HG03196 (cell line): Measurements from ENCODE around the gene GLMP.
A peak's percentile ranks its signal among the peaks of the same experiment; 100 is the strongest.
"Not testable (repeated sequence)": the region's sequence is repeated elsewhere in the genome, so short reads cannot be mapped to it uniquely, and the experiment has no call there.

Source experiments
- ATAC-seq: cut with Tn5 transposase; IDR thresholded peaks from one replicate; pipeline ENCODE4 v1.9.1; 2021; ENCODE audit not compliant: unreplicated experiment

Gene GLMP, protein sequence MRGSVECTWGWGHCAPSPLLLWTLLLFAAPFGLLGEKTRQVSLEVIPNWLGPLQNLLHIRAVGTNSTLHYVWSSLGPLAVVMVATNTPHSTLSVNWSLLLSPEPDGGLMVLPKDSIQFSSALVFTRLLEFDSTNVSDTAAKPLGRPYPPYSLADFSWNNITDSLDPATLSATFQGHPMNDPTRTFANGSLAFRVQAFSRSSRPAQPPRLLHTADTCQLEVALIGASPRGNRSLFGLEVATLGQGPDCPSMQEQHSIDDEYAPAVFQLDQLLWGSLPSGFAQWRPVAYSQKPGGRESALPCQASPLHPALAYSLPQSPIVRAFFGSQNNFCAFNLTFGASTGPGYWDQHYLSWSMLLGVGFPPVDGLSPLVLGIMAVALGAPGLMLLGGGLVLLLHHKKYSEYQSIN

DNA sequence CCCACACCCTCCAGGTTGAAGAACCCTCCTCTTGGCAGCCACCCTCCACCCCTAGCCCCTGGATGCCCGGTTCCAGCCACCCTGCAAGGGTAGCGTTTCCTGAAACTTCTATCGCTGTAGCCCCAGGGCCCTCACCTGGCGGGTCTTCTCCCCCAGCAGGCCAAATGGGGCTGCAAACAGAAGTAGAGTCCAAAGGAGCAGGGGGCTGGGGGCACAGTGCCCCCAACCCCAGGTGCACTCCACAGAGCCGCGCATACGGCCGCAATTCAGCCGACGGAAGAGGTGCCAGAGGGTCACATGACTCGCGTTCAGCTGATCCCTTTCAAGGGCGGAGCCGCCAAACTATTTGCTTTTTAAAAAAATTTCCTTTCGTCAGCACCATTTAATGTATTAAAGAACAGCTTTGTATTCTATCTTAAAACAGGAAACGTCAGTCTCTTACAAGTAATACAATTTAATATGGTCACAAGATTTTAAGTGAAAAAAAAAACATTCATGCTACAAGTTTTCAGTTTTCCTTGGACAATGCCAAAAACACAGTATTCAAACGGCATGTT is at the start of gene GLMP:
Gene GLMP, minus strand, starts transcription at position 289 of the 557 bp plus-strand sequence. Its CDS starts 34 bp downstream, at position 255.
- ATAC-seq: no peak

DNA sequence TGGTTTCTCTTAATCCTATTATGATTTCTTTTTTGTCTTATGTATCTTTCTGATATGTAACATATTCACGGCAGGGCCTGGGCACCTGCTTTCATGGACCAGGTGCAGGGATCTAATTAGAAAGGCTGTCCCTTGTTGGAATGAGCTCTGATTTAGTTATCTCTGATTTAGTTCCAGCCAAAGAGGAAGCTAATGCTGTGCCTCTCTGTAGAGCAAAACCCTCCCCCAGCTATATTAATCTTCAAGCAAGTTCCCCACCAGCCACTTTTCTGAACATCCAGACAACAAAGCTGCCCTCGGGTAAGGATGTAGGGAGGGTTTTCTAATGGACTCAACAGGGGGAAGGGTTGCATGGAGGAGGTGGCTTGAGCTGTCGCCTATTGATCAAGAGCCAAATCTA is 48.9 kb upstream of the GLMP start:
- no peak for ATAC-seq

DNA sequence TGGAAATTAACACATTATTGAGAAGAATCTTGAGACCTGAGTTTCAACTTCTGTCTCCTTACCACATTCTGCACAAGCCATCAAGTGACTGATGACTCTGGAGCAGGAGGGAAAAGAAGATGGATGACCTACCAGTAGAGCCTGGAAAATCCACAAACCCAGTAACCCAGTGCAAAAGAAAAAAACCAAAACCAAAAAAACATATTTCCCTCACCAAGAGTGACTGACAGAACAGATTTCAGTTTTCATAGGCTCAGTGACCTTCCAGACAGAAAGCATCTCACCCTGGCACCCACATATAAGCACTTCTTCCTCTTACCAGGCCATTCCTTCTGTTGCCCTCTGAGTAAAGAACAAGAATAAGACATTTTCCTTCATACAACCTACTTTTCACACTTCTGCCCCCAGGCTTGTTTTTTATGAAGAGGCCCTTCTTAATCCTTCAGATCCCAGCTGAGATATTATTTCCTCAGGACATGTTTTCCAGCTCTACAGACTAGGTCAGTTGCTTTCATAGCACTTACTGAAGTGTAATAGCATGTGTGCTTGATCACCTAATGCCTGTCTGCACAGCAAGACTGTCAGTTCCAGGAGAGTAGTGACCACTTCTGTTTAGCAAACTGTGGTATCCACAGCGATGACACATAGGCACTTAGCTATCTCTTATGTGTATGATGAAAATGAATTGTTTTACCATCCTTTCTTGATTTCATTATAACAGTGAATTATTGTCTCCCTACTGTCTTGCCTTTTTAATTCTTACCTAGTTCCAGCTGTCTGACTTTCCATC is 46.9 kb upstream of the GLMP start:
- no peak for ATAC-seq

DNA sequence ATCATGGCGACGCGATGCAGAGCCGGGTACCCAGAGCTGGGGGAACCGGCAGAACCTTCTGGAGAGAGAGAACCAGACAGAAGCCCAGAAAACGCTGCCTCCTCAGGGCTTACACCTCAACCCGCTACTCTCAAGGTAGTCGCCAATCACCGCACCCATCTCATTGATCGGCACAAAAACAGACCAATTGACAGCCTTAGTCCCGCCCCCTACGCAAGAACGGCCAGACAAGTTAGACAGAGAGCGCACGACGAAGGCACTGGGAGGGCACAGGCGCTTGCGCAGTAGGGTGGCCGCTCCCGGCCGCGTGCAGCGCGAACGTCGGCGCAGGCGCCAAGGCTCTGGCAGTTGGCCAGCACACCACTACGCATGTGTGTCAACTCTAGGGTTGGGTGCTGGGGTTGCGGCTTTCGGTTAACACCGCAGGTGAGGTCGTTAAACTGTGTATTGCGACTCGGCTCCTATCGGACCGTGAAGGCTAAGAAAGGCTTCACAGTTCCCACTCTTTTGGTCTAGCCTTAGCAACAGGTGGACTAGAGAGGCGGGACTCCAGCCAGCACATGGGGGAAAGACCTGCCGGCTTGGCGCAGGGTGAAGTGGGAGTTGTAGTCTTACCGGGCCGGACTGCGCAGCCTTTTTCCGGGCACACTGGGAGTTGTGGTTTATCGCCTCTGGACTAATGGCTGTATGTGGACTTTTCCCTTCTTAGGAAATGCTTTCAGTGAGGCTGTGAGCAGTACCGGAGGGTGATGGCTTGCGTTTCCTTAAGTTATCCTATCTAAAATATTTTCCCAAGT is 42.9 kb upstream of the GLMP start, which contains the start of the genes CCT3 and TSACC:
Gene CCT3, minus strand, starts transcription at position 113 of the 797 bp plus-strand sequence. Its CDS starts 108 bp downstream, at position 5.
Gene TSACC, plus strand, starts transcription at position 347 of the 797 bp plus-strand sequence. CDS start 1,232 bp downstream, outside the sequence.
- peak; percentile 96 for ATAC-seq

DNA sequence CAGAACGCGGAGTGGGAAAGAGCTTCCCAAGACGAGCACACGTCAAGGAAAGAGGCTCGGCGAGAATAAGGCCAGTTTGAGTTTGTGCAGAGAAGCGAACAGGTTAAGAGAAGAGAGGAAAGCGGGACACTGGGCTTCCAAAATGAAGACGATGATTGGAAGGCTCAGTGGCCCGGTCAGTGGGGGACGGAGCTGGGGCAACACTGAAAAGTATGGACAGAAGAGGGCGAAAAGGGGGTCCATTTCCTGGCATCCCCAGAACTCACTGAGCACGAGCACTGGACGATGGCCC is 42.4 kb upstream of the GLMP start:
- no peak for ATAC-seq

DNA sequence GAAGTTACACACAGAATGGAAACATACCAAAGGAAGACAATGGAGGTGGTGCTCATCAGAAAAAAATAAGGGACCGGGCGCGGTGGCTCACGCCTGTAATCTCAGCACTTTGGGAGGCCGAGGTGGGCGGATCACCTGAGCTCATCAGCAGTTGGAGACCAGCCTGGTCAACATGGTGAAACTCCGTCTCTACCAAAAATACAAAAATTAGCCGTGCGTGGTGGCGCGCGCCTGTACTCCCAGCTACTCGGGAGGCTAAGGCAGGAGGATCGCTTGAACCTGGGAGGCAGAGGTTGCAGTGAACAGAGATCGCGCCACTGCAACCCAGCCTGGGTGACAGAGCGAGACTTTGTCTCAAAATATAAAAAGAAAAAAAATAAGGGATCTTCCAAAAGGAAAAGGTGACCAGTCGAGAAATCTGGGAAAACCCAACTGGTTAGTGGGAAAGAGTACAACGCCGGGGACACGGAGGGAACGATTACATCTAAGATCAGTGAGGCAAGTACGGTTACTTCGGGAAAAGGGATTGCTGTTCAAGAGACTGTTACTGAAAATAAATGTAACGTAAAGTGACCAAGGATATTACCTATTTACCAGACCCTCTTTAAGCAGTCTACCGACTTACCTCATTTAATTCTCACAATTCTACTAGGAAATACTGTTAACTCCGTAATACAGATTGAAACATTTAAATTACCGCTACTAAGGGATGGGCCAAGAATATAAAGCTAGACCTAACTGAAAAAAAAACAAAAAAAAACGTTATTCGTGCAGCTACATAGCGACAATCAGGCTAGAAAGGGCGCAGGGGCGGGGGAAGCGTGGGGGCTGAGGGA is 41.8 kb upstream of the GLMP start:
- ATAC-seq: no peak

DNA sequence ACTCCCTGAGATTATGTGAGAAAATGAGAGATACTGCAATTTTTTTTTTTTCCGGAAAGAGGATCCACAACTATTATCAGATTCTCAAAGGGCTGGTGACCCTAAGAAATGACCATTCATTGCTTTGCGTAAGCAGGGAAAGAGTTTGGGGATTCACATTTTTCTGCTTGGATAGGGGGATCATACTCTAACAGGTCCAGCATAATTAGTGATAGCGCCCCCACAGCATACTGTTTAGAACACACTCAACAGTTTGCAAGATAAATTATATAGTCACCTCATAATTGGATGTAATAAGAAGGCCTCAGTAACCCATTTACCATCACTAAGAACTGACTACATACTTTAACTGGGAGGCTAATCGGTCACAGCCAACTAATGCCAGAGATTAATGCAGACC is 40.8 kb upstream of the GLMP start:
- ATAC-seq: no peak

DNA sequence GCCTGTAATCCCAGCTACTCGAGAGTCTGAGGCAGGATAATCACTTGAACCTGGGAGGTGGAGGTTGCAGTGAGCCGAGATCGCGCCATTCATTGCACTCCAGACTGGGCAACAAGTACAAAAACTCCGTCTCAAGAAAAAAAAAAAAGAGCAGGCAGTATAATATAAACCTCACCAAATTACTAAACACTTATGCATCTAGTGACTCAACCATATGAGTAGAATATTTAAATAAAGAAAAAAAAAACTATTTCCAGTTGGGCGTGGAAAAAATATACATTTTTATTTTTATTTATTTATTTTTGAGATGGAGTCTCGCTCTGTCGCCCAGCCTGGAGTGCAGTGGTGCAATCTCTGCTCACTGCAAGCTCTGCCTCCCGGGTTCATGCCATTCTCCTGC is 27.7 kb upstream of the GLMP start:
- ATAC-seq: not testable (repeated sequence)

DNA sequence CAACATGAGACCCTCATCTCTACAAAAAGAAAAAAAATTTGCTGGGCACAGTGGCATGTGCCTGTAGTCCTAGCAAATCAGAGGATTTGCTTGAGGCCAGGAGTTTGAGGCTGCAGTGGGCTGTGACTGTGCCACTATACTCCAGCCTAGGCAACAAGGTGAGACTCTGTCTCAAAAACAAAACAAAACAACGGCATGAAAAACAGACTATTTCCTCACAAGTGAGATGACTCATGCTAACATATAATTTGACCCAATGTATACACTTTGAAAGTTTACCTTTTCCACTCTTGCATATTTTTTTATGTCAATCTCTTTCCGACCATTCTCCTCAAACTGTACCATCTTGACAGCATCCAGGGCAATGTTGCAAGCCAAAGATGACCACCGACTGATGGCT is 25.1 kb upstream of the GLMP start:
- ATAC-seq: no peak

DNA sequence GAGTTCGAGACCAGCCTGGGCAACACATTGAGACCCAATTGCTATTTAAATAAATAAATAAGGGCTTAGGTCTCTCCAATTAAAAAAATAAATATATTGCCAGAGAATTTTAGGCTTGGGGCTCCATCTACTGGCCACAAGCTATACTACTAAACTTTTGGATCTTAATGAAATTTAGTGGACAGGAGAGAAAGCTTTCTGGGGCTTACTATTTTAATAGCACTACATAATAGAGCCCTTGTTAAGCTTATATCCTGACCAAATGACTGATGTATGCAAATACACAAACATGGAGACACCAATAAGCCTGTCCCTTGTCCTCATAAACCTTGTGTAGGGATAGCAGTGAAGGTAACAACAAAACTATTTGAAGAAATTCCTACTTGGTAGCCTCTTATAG is 24.2 kb upstream of the GLMP start:
- ATAC-seq: no peak

DNA sequence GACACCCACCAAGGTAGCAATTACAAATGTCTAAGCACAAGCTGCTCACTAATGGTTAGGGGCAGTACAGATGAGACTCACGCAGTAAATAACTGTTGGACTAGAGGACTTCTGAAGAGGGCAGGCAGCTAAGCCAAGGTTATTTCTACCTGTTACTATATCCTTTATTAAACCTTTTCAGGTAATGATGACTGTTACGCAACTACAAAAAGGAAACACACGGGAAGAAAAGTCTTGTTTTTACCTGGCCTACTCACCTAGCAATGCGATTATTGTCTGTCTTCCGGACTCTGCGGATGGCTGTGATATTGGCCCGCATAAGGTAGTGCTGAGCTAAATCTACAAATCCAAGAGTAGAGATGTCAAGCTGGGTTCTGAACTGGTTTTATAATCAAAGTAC is 21.4 kb upstream of the GLMP start:
- no peak for ATAC-seq

DNA sequence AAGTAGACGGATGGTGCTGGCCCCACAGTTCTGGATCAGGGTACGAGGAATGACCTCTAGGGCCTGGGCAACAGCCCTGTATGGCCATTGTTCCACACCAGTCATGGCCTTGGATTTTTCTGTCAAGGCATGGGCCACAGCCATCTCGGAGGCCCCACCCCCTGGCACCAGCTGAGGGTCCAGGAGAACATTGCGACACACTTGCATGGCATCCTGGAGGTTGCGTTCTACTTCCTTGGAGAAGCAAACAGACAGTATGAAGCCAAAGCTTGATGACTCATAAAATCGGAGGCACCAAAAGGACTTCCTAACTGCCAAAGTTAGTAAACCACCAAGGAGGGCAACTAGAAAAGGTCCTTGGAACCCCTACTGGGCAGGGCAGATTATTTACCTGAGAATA is 15.5 kb upstream of the GLMP start:
- no peak for ATAC-seq

DNA sequence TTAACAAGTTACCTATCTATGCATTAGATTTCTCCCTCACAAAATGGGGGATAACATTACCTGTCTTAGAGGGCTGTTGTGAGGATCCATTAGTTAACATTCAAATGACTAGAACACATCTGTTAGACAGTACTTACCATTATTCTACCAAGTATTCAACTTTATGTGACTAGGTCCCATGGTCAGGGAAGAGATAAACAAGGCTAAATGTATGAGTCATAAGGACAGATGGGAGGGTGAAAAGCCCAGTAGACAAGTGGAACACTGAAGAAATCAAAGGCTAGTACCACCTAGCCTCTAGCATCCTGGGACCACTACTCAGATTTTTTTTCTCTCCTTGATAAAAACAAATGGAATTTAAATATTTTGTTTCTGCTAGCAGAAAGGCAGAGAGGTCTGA is 12.6 kb upstream of the GLMP start:
- ATAC-seq: no peak

DNA sequence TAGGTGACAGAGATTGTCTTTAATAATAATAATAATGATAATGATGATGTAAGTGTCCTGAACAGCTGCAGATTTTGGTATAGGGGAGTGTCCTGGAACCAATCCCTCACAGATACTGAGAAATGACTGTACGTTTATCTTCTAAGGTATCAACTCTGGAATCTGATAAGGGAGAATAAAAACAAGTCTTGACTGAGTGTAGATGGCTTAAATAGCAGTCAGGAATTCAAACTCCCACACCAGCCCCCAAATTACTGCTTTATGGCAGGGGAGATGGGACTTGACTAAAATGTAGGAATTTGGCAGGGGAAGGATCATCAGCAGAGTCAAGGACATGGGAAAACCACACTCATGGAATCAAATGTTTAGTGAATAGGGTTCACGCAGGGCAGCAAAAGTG is 9.7 kb upstream of the GLMP start:
- ATAC-seq: no peak

DNA sequence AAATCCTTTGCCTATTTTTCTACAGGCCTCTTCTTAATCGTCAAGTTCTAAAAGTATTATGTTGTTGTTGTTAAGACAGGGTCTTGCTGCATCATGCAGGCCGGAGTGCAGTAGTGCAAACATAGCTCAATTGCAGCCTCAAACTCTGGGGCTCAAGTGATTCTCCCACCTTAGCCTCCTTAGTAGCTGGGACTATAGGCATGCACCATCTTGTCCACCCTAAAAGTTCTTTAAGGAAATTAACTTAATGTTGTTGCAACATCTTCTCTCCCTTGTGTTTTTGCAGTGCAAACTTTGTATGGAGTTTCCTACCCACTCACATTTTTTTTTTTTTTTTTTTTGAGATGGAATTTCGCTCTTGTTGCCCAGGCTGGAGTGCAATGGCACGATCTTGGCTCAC is 7.8 kb upstream of the GLMP start:
- ATAC-seq: no peak

DNA sequence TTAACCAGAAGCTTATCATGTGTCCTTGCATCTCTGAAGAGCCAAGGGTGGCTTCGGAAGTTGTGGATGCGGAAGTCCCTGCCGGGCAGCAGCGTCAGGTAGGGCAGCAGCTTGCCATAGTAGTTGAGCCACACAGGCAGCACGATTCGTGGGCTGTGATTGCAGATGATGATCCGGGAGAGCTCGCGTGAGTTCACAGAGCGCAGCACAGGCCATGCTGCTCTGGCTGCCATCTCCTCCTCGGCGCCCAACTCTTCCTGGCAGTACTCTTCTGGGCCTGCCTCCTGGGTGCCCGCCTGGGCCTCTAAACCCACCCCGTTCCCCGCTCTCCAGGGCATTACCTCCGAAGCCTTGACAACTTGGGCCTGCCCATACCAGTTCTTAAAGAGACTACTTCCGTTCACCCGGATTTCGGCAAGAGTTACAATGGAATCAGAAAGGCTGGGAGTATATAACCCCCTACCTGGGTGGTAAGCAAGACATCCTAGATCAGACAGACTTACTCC is 3.4 kb upstream of the GLMP start, which contains the start of gene VHLL:
Gene VHLL, minus strand, starts transcription at position 456 of the 506 bp plus-strand sequence. Its CDS starts 118 bp downstream, at position 338.
- ATAC-seq: no peak

DNA sequence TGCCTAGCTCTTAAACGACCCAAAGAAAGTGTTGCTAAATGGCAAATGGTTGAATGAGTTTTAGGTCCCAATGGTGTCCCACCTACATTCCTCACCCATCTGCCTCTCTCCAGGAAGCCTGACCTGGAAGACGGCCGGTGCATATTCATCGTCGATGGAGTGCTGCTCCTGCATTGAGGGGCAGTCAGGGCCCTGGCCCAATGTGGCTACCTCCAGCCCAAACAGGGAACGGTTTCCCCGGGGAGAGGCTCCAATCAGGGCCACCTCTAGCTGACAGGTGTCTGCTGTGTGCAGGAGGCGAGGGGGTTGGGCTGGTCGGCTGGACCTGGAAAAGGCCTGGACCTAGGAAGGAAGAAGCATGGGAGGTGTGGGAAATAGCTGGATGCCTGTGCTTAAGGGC is 1.6 kb downstream of the GLMP start:
- ATAC-seq: no peak

DNA sequence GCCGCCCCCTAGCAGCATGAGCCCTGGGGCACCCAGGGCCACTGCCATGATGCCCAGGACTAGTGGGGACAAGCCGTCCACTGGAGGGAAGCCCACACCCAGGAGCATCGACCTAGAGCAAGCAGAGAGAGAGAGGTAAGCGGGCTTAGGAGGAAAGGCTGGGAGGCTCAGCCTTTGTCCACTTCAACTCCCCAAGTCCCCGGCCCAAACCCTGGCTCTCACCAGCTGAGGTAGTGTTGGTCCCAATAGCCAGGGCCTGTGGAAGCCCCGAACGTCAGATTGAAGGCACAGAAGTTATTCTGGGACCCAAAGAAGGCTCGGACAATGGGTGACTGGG is 2.4 kb downstream of the GLMP start:
- no peak for ATAC-seq

DNA sequence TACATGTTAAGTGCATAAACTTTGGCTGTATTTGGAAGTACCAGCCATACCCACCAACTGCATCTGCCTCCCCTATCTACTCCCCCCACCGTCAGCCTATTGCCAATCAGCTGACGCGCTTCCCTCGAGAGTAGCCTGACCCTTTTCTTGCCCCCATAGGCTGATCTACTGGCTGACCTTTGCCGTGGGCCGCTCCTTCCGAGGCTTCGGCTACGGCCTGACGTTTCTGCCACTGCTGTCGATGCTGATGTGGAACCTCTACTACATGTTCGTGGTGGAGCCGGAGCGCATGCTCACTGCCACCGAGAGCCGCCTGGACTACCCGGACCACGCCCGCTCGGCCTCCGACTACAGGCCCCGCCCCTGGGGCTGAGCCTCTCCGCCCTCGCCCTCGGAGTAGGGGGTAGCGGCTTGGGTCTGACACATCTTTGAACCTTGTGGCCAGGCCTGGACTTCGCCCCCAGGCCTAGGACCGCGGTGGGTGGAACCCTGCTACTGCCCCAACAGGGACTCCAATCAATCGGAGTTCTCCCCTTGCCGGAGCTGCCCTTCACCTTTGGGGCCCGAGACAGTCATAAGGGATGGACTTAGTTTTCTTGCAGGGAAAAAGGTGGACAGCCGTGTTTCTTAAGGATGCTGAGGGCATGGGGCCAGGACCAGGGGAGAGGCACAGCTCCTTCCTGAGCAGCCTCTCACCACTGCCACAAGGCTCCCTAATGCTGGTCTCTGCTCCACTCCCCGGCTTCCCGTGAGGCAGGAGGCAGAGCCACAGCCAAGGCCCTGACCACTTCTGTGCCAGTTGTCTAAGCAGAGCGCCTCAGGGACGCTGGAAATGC is 4.0 kb downstream of the GLMP start:
- ATAC-seq: no peak
